MCF 10A (cell line): Measurements from ENCODE around the gene KCTD11. TPM values are rescaled to one million over a fixed set of nuclear protein-coding genes. Genes with fewer than 3 reads are reported as not detected.

ENCODE experiments used
- BruUV-seq: library from RNA; stranded (reverse); fragments of 400-500 nt; replicated peaks from 2 replicates; lab custom pipeline; 2021; lab: Mats Ljungman, UMichigan
- CTCF ChIA-PET: fragments of 300-600 bp; sonication (Branson Sonifier 250); formaldehyde crosslinking; extraction: SDS; loops from one replicate; lab custom pipeline; 2021; ENCODE audit warnings: antibody characterized with exemption, inconsistent platforms; lab: Yijun Ruan, JAX
- POLR2A ChIA-PET: fragments of 300-600, 350-650 bp; sonication (Branson Sonifier 250); formaldehyde crosslinking; extraction: SDS; loops from one replicate; lab custom pipeline; 2020; ENCODE audit warnings: antibody characterized with exemption, inconsistent platforms; lab: Yijun Ruan, JAX
- DNase-seq: peaks from one replicate; pipeline ENCODE4 v3.0.0-alpha.2; 2018; ENCODE audit not compliant: unreplicated experiment
- H3K27ac Mint-ChIP-seq: one replicate; pipeline ENCODE4 v1.8.0; 2022; ENCODE audit warnings: mild to moderate bottlenecking, low read depth, mixed read lengths; ENCODE audit not compliant: unreplicated experiment
- H3K27me3 Mint-ChIP-seq: one replicate; pipeline ENCODE4 v1.8.0; 2022; ENCODE audit warnings: mixed read lengths; ENCODE audit not compliant: insufficient read depth, unreplicated experiment
- H3K36me3 Mint-ChIP-seq: one replicate; pipeline ENCODE4 v1.8.0; 2022; ENCODE audit warnings: mild to moderate bottlenecking, moderate library complexity, mixed read lengths; ENCODE audit not compliant: insufficient read depth, unreplicated experiment
- H3K4me1 Mint-ChIP-seq: one replicate; pipeline ENCODE4 v1.8.0; 2022; ENCODE audit warnings: mixed read lengths; ENCODE audit not compliant: insufficient read depth, unreplicated experiment
- H3K4me3 Mint-ChIP-seq: one replicate; pipeline ENCODE4 v1.8.0; 2022; ENCODE audit warnings: mild to moderate bottlenecking, moderate library complexity, mixed read lengths; ENCODE audit not compliant: unreplicated experiment
- H3K9me3 Mint-ChIP-seq: one replicate; pipeline ENCODE4 v1.8.0; 2022; ENCODE audit warnings: mixed read lengths; ENCODE audit not compliant: unreplicated experiment
- intact Hi-C: fragments of 100-400 bp; cut with micrococcal nuclease; formaldehyde crosslinking; loops from 2 replicates; pipeline ENCODE4 v1.14.1; 2022
- total RNA-seq: library from RNA; stranded (reverse); gene quantifications from 2 replicates; pipeline ENCODE4 v1.2.3, GENCODE V29; 2022
- TF ChIP-seq, protein P1 (sequence below): fragments of 200-600 bp; IDR thresholded peaks from one replicate; pipeline ENCODE4 v1.8.0; 2022; ENCODE audit warnings: antibody characterized with exemption, mild to moderate bottlenecking; ENCODE audit not compliant: unreplicated experiment

KCTD11 gene
- total RNA-seq, 1 experiment from 2014 or later: 10.1 TPM

DNA sequence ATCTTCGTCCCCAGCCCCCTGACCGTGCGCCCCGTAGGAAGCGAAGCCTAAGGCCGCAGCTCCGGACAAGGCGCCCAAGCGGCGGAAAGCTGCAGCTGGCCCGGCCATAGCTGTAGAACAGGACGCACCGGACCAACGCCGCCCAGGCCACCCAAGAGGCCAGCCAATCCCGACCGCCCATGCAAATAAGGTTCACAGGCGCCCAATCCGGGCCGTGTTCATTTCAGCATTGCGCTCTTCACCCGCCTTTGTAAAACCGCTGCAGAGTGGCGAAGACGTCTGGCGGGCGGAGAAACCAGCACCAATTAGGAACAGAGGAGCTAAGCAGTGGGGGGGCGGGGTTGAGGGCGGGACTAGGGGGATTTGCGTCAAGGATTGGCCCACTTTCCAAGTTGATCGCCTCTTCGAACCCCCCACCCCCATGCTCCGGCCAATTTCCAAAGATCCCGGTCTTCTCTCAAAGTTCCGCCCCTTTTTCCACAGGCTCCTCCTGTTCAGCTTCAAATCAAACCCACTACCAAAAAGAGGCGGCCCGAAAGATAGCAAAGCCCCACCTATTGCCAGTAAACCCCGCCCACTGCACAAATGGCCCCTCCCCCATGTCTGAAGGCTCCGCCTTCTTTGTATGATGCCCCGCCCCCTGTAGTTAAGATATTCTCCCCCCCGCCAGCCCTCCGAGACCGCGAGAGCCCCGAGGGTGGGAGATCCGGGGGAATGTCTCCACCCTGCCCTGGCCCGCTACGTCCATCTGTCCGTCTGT, 52.2 kb downstream of the KCTD11 start, which contains the start of gene TMEM256:
TSS of gene TMEM256 (minus strand) at position 121 of the 760 bp plus-strand sequence. CDS start at position 108, 13 bp downstream.
- H3K36me3 Mint-ChIP-seq: peaks cover 7% of the 10 kb centered on the region
- H3K27me3 Mint-ChIP-seq: no peaks in the 10 kb centered on the region
- TF ChIP-seq, protein P1, sequence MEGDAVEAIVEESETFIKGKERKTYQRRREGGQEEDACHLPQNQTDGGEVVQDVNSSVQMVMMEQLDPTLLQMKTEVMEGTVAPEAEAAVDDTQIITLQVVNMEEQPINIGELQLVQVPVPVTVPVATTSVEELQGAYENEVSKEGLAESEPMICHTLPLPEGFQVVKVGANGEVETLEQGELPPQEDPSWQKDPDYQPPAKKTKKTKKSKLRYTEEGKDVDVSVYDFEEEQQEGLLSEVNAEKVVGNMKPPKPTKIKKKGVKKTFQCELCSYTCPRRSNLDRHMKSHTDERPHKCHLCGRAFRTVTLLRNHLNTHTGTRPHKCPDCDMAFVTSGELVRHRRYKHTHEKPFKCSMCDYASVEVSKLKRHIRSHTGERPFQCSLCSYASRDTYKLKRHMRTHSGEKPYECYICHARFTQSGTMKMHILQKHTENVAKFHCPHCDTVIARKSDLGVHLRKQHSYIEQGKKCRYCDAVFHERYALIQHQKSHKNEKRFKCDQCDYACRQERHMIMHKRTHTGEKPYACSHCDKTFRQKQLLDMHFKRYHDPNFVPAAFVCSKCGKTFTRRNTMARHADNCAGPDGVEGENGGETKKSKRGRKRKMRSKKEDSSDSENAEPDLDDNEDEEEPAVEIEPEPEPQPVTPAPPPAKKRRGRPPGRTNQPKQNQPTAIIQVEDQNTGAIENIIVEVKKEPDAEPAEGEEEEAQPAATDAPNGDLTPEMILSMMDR: no peak
- POLR2A ChIA-PET: interaction anchor here (0.7 to 2.7 kb wide), 35 partner anchors 9 to 617 kb away, joined by 3 to 48 read pairs (median 4); partner anchors contain the start of genes DVL2, GABARAP, KCTD11 and MPDU1
- H3K4me3 Mint-ChIP-seq: peak within 1 kb of the TSS; percentile 78
- no peaks in the 10 kb centered on the region for H3K9me3 Mint-ChIP-seq
- no TSS peak for BruUV-seq
- intact Hi-C loops: loop anchor here (1.0 to 2.0 kb wide), 2 partner anchors 31 to 47 kb away; partner anchors contain the start of gene TMEM102
- H3K4me1 Mint-ChIP-seq: peaks cover 16% of the 10 kb centered on the region
- CTCF ChIA-PET: interaction anchor here (0.6 to 1.5 kb wide), 8 partner anchors 9 to 162 kb away, joined by 3 to 4 read pairs (median 3); no protein-coding TSS in a partner anchor
- DNase-seq: peak; percentile 99
- peak within 1 kb of the TSS; percentile 86 for H3K27ac Mint-ChIP-seq

Other genes with a start within 250 kb of the KCTD11 start
- gene ASGR2, start 237.3 kb upstream of the KCTD11 start, total RNA-seq: not detected in 2 replicates
- 0.37 and 0.59 TPM in 2 replicates for gene ASGR1, start 172.8 kb upstream of the KCTD11 start, total RNA-seq
- 7.6 TPM in 2 replicates for gene DLG4, start 132.3 kb upstream of the KCTD11 start, total RNA-seq
- 387 and 413 TPM in 2 replicates for gene ACADVL, start 132.2 kb upstream of the KCTD11 start, total RNA-seq
- 34.9 and 37.4 TPM in 2 replicates for gene DVL2, start 117.6 kb upstream of the KCTD11 start, total RNA-seq
- gene PHF23, start 112.7 kb upstream of the KCTD11 start, total RNA-seq: 41.8 and 47.1 TPM in 2 replicates
- 226 and 294 TPM in 2 replicates for gene GABARAP, start 109.7 kb upstream of the KCTD11 start, total RNA-seq
- gene CTDNEP1, start 100.4 kb upstream of the KCTD11 start, total RNA-seq: 145 and 148 TPM in 2 replicates
- gene ELP5, start 99.9 kb upstream of the KCTD11 start, total RNA-seq: 81.0 and 91.3 TPM in 2 replicates
- 20.8 and 23.9 TPM in 2 replicates for gene CLDN7, start 89.7 kb upstream of the KCTD11 start, total RNA-seq
- not detected in 2 replicates for gene SLC2A4, start 70.4 kb upstream of the KCTD11 start, total RNA-seq
- 0.40 and 0.44 TPM in 2 replicates for gene YBX2, start 57.5 kb upstream of the KCTD11 start, total RNA-seq
- 1,142 and 1,190 TPM in 2 replicates for gene EIF5A, start 44.5 kb upstream of the KCTD11 start, total RNA-seq
- 29.4 and 49.8 TPM in 2 replicates for gene GPS2, start 36.8 kb upstream of the KCTD11 start, total RNA-seq
- gene NEURL4, start 22.8 kb upstream of the KCTD11 start, total RNA-seq: 36.9 and 39.3 TPM in 2 replicates
- 4.4 and 4.9 TPM in 2 replicates for gene ACAP1, start 15.6 kb upstream of the KCTD11 start, total RNA-seq
- gene TMEM95, start 3.0 kb downstream of the KCTD11 start, total RNA-seq: not detected in 2 replicates
- gene TNK1, start 28.9 kb downstream of the KCTD11 start, total RNA-seq: 6.4 and 8.0 TPM in 2 replicates
- 53.8 and 59.0 TPM in 2 replicates for gene PLSCR3, start 42.4 kb downstream of the KCTD11 start, total RNA-seq
- gene TMEM256, start 51.9 kb downstream of the KCTD11 start, total RNA-seq: 35.2 and 42.9 TPM in 2 replicates
- gene NLGN2, start 55.7 kb downstream of the KCTD11 start, total RNA-seq: 6.7 and 9.0 TPM in 2 replicates
- not detected in 2 replicates for gene SPEM1, start 68.2 kb downstream of the KCTD11 start, total RNA-seq
- gene SPEM2, start 73.5 kb downstream of the KCTD11 start, total RNA-seq: not detected in 2 replicates
- gene SPEM3, start 76.7 kb downstream of the KCTD11 start, total RNA-seq: not detected in 2 replicates
- gene TMEM102, start 83.3 kb downstream of the KCTD11 start, total RNA-seq: 6.1 and 6.3 TPM in 2 replicates
- 0.84 and 2.1 TPM in 2 replicates for gene FGF11, start 87.3 kb downstream of the KCTD11 start, total RNA-seq
- gene CHRNB1, start 92.9 kb downstream of the KCTD11 start, total RNA-seq: 3.3 and 7.8 TPM in 2 replicates
- 26.3 and 29.1 TPM in 2 replicates for gene ZBTB4, start 127.5 kb downstream of the KCTD11 start, total RNA-seq
- gene SLC35G6, start 129.3 kb downstream of the KCTD11 start, total RNA-seq: not detected in 2 replicates
- gene POLR2A, start 132.2 kb downstream of the KCTD11 start, total RNA-seq: 89.6 and 107 TPM in 2 replicates
- gene TNFSF12, start 196.9 kb downstream of the KCTD11 start, total RNA-seq: 3.5 and 3.9 TPM in 2 replicates
- gene TNFSF13, start 206.6 kb downstream of the KCTD11 start, total RNA-seq: 6.3 and 10.8 TPM in 2 replicates
- 66.9 and 67.3 TPM in 2 replicates for gene SENP3, start 209.8 kb downstream of the KCTD11 start, total RNA-seq
- gene CD68, start 227.5 kb downstream of the KCTD11 start, total RNA-seq: 6.9 and 10.6 TPM in 2 replicates
- 52.0 and 56.5 TPM in 2 replicates for gene MPDU1, start 231.7 kb downstream of the KCTD11 start, total RNA-seq
- 32.6 and 34.4 TPM in 2 replicates for gene SOX15, start 237.9 kb downstream of the KCTD11 start, total RNA-seq